Heart right ventricle (tissue), 16 donors: ENCODE data around the gene GNA12. TPM values are rescaled to one million over a fixed set of nuclear protein-coding genes. Genes with fewer than 3 reads are reported as not detected.
"Not testable (repeated sequence)": the region's sequence is repeated elsewhere in the genome, so short reads cannot be mapped to it uniquely, and the experiment has no call there.

Source experiments
- ATAC-seq, 8 donors: fragments of 200-7000 bp; cut with Tn5 transposase; one replicate each; pipeline ENCODE4 v1.9.1; 2020; ENCODE audit warnings: mild to moderate bottlenecking in 8 of 8, moderate library complexity in 8 of 8, moderate number of reproducible peaks in 1 of 8
- DNase-seq, 2 donors: peaks; one replicate each; pipeline ENCODE4 v3.0.0-alpha.2; 2020
- H3K27ac ChIP-seq, 10 donors: fragments of 200-600 bp; sonication (generic) in 2 of 10; one replicate each; pipeline versions ENCODE4 v1.5.0 to v1.8.0; 2020 to 2022; ENCODE audit warnings: mild to moderate bottlenecking in 3 of 10
- H3K27me3 ChIP-seq, 7 donors: fragments of 200-600 bp; one replicate each; pipeline ENCODE4 v1.8.0; 2021 to 2022; ENCODE audit warnings: mild to moderate bottlenecking in 2 of 7
- H3K36me3 ChIP-seq, 9 donors: fragments of 200-600 bp; sonication (generic) in 1 of 9; one replicate each; pipeline versions ENCODE4 v1.5.0 to v1.8.0; 2020 to 2022; ENCODE audit warnings: mild to moderate bottlenecking in 2 of 9
- H3K4me1 ChIP-seq, 9 donors: fragments of 200-600 bp; sonication (generic) in 1 of 9; one replicate each; pipeline versions ENCODE4 v1.5.0 to v1.8.0; 2020 to 2022; ENCODE audit warnings: mild to moderate bottlenecking in 4 of 9
- H3K4me3 ChIP-seq, 10 donors: fragments of 200-600 bp; sonication (generic) in 2 of 10; one replicate each; pipeline versions ENCODE4 v1.5.0 to v1.8.0; 2020 to 2022; ENCODE audit warnings: mild to moderate bottlenecking in 7 of 10, moderate library complexity in 2 of 10
- H3K9me3 ChIP-seq, 11 donors: fragments of 200-600 bp in 10 of 11; sonication (generic) in 2 of 11; one replicate each; pipeline versions ENCODE4 v1.5.0 to v1.8.0; 2013 to 2022; ENCODE audit warnings: mild to moderate bottlenecking in 2 of 11, control low read depth in 1 of 11, moderate library complexity in 1 of 11
- CTCF ChIP-seq, 9 donors: fragments of 200-600 bp; sonication (generic) in 2 of 9; IDR thresholded peaks; one replicate each; pipeline versions ENCODE4 v1.5.0 to v1.8.0; 2021 to 2022; ENCODE audit warnings: antibody characterized with exemption in 9 of 9, mild to moderate bottlenecking in 5 of 9, moderate library complexity in 1 of 9
- WGBS, 2 donors: extraction: QIAGEN DNeasy Blood & Tissue Kit; methylation state at CpG; one replicate each; pipeline ENCODE4 v1.1.7; 2013; ENCODE audit warnings: inconsistent platforms in 1 of 2; 5-methylcytosine and 5-hydroxymethylcytosine counted together
- intact Hi-C, 10 donors: fragments of 100-400 bp; cut with DNase I; formaldehyde crosslinking; loops; one replicate each; pipeline versions ENCODE4 v1.11.1 to v1.14.2; 2022
- polyA plus RNA-seq, 2 donors: library from polyadenylated mRNA; stranded (reverse); fragments of 200-250 nt; gene quantifications; one replicate each; pipeline ENCODE4 v1.2.3, GENCODE V29; 2013
- total RNA-seq, 10 donors: library from RNA; stranded (reverse); fragmentation: NEBNext Ultra II Directional in 3 of 10; extraction: Animal tissue kit (Norgen Biotek cat#: 25700) in 3 of 10; gene quantifications; one replicate each; pipeline versions ENCODE4 v1.2.1 to v1.2.4, GENCODE V29; 2021 to 2023
- donor health status: Arrhythmogenic right ventricular cardiomyopathy.
- donor health status: ischemic (EF 13 %, LVEDD 7.1; RV severe dilation, severe dysfunction).
- donor health status: healthy with polysubstance abuse.
- donor health status: DM: no; HTN: yes; CAD: no.
- donor health status: DM: no; HTN: no; CAD: no.
- donor health status: ischemic (EF 25% LVEDD 6.9; RV normal size, moderate dysfunction).
- donor health status: ischemic (EF 25% LVEDD 5.7; RV mildly dilated, moderate dysfunction).
- donor health status: healthy.
- donor health status: DM: yes; HTN: yes; CAD: no.
- donor health status: Ischemic cardiomyopathy.
- donor health status: ischemic (EF 35%, LVEDD 5.7; RV mildly dilated, moderate dysfunction).
- donor health status: nonischemic (EF 11% LVEDD 7.7; RV severe dilation, severe dysfunction).
- donor health status: DM: yes; HTN: yes; CAD: no.
- donor health status: PGD.
- donor health status: ischemic (EF 29% LVEDD 5.4; RV normal size, mild dysfunction).
- donor health status: nonischemic (EF 23%, LVEDD 6.1; RV moderate dilation, normal function).

The GNA12 gene
- total and polyA plus RNA-seq, 12 donors = 6.4 to 46.4 (median 33.9) TPM

GRCh38 chr7:2692543-2692942 is 151.6 kb downstream of the GNA12 start:
- Histone ChIP-seq H3K27ac (no peak overlapping the region), H3K4me3 (no peak overlapping the region), H3K4me1 (peaks cover 6 to 29% (median 13%) of the 10 kb centered on the region in 9 donors), H3K9me3 (no peaks in the 10 kb centered on the region), H3K36me3 (no peaks in the 10 kb centered on the region), H3K27me3 (peaks cover 0 to 31% (median 22%) of the 10 kb centered on the region in 7 donors)
- 91% methylated on average over 14 of the region's 14 CpGs for WGBS, 2 donors
- no peak for ATAC-seq
- no peak for TF ChIP-seq CTCF (IDR thresholded peaks at IDR 0.05)
- intact Hi-C loops = no loop called here
- no peak for DNase-seq

- 90 to 96% methylated on average over 23 of the region's 23 CpGs for WGBS, 2 donors
- ATAC-seq, H3K36me3 ChIP-seq, H3K27ac ChIP-seq, H3K9me3 ChIP-seq, intact Hi-C loops, DNase-seq, H3K4me3 ChIP-seq: not testable (repeated sequence)
- peaks cover 0 to 36% (median 28%) of the 10 kb centered on the region in 7 donors for H3K27me3 ChIP-seq
- H3K4me1 ChIP-seq = peaks cover 7 to 33% (median 17%) of the 10 kb centered on the region in 9 donors
Observed at GRCh38 chr7:2691932-2692439, 152.1 kb downstream of the GNA12 start.

- Histone ChIP-seq H3K36me3 (no peaks in the 10 kb centered on the region), H3K27me3 (peaks cover 0 to 45% (median 36%) of the 10 kb centered on the region in 7 donors), H3K4me1 (peaks cover 7 to 33% (median 17%) of the 10 kb centered on the region in 9 donors), H3K27ac (no peak overlapping the region), H3K4me3 (no peak overlapping the region), H3K9me3 (no peaks in the 10 kb centered on the region)
- intact Hi-C loops = no loop called here
- TF ChIP-seq CTCF (IDR thresholded peaks at IDR 0.05) = no peak
- ATAC-seq (no peak), DNase-seq (no peak)
- WGBS, 2 donors = 90 to 91% methylated on average over 18 of the region's 18 CpGs
Observed at GRCh38 chr7:2691011-2691707, 152.9 kb downstream of the GNA12 start.

- intact Hi-C loops = loop anchor here in 4 of 10 donors (10.0 kb wide), 3 partner anchors 215 to 245 kb away; partner anchors contain the start of gene GRIFIN (in 2 of the 4)
- Histone ChIP-seq H3K36me3 (no peaks in the 10 kb centered on the region), H3K4me1 (peaks cover 7 to 33% (median 17%) of the 10 kb centered on the region in 9 donors), H3K27ac (no peak overlapping the region), H3K27me3 (peaks cover 0 to 55% (median 46%) of the 10 kb centered on the region in 7 donors), H3K4me3 (no peak overlapping the region), H3K9me3 (no peaks in the 10 kb centered on the region)
- no peak for DNase-seq
- WGBS, 2 donors = 64 to 74% methylated on average over 23 of the region's 23 CpGs
- ATAC-seq = no peak
- TF ChIP-seq CTCF (IDR thresholded peaks at IDR 0.05) = no peak
Observed at GRCh38 chr7:2689951-2690705, 154.0 kb downstream of the GNA12 start.
